ENCODE results near the gene HEATR5A.

- TF ChIP-seq CTCF (IDR thresholded peaks at IDR 0.05; ENCODE audit: insufficient read depth, low read length) (no peak), REST (IDR thresholded peaks at IDR 0.05; ENCODE audit: insufficient replicate concordance, low read depth) (no peak), SPI1 (IDR thresholded peaks at IDR 0.05; ENCODE audit: borderline replicate concordance, low read depth) (no peak), POLR2AphosphoS5 (IDR thresholded peaks at IDR 0.05; ENCODE audit: low read depth) (no peak), GABPA (IDR thresholded peaks at IDR 0.05; ENCODE audit: low read depth) (no peak)
These were observed 14.9 kb upstream of the HEATR5A start for GRCh38 chr14:31435276-31435675.
